ENCODE results near the gene UQCR11.

Gene UQCR11

GRCh38 chr19:1613808-1614570 is 8.7 kb upstream of the UQCR11 start:
- no peak for DNase-seq

- DNase-seq, result no peak
Measured at GRCh38 chr19:1613146-1613545, 7.9 kb upstream of the UQCR11 start.

GRCh38 chr19:1612114-1613086 is 7.1 kb upstream of the UQCR11 start:
- no peak for DNase-seq

- DNase-seq, result no peak
Measured at GRCh38 chr19:1611353-1611752, 6.1 kb upstream of the UQCR11 start.

GRCh38 chr19:1610579-1610978 is 5.3 kb upstream of the UQCR11 start:
- DNase-seq, result peak; percentile 74

- no peak for DNase-seq
Measured at GRCh38 chr19:1609680-1610474, 4.6 kb upstream of the UQCR11 start.

- peak; percentile 72 for DNase-seq
Measured at GRCh38 chr19:1609103-1609396, 3.8 kb upstream of the UQCR11 start.

- peak; percentile 71 for DNase-seq
Measured at GRCh38 chr19:1608359-1609102, 3.3 kb upstream of the UQCR11 start.

- no peak for DNase-seq
Measured at GRCh38 chr19:1606138-1606651, 933 bp upstream of the UQCR11 start.

- DNase-seq, result no peak
Measured at GRCh38 chr19:1602091-1602707, 3.1 kb downstream of the UQCR11 start.

- DNase-seq, result no peak
Measured at GRCh38 chr19:1601613-1602064, 3.6 kb downstream of the UQCR11 start.

- no peak for DNase-seq
Measured at GRCh38 chr19:1599460-1599846, 5.8 kb downstream of the UQCR11 start.

GRCh38 chr19:1598777-1599459 is 6.3 kb downstream of the UQCR11 start:
- DNase-seq, result no peak

GRCh38 chr19:1593501-1593772 is 11.8 kb downstream of the UQCR11 start:
- DNase-seq, result no peak

- DNase-seq, result peak; percentile 93
Measured at GRCh38 chr19:1592755-1593500, 12.3 kb downstream of the UQCR11 start, which contains the start of gene MBD3. Gene MBD3 (minus strand): TSS chr19:1592865. CDS start chr19:1592631, 234 bp downstream.

GRCh38 chr19:1592024-1592754 is 13.1 kb downstream of the UQCR11 start:
- peak; percentile 93 for DNase-seq

- peak; percentile 77 for DNase-seq
Measured at GRCh38 chr19:1591421-1592023, 13.7 kb downstream of the UQCR11 start.

- DNase-seq, result peak; percentile 79
Measured at GRCh38 chr19:1590641-1591397, 14.4 kb downstream of the UQCR11 start.

- DNase-seq, result no peak
Measured at GRCh38 chr19:1587872-1588271, 17.4 kb downstream of the UQCR11 start.
